ENCODE data around the gene ATOH8.

DNA sequence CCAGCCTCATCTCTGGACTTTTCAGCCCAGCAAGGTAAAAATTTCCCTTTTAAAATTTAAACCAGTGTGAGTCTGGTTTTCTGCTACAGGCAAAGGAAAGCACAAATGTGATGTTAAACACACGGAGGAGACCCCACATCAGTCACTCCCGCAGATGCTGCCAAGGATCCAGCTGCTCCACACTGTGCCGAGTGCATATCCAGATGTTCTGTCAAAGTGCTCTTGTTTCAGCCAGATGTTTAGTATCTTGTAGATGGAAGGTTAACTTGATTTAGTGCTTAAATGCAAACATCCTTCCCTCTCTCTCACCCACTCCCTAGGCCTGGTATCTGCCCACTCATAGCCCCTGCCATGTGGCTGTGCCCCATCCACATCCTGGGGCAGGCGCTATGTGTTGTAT lies 15.8 kb upstream of the ATOH8 start:
- TF ChIP-seq, protein P1, sequence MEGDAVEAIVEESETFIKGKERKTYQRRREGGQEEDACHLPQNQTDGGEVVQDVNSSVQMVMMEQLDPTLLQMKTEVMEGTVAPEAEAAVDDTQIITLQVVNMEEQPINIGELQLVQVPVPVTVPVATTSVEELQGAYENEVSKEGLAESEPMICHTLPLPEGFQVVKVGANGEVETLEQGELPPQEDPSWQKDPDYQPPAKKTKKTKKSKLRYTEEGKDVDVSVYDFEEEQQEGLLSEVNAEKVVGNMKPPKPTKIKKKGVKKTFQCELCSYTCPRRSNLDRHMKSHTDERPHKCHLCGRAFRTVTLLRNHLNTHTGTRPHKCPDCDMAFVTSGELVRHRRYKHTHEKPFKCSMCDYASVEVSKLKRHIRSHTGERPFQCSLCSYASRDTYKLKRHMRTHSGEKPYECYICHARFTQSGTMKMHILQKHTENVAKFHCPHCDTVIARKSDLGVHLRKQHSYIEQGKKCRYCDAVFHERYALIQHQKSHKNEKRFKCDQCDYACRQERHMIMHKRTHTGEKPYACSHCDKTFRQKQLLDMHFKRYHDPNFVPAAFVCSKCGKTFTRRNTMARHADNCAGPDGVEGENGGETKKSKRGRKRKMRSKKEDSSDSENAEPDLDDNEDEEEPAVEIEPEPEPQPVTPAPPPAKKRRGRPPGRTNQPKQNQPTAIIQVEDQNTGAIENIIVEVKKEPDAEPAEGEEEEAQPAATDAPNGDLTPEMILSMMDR (IDR thresholded peaks at IDR 0.05): no peak
- no peak for TF ChIP-seq POLR2A (IDR thresholded peaks at IDR 0.05)

All from uterus (tissue), 2 donors.